ENCODE results near the gene CD160. TPM values are rescaled to one million over a fixed set of nuclear protein-coding genes. Genes with fewer than 3 reads are reported as not detected.
A peak's percentile ranks its signal among the peaks of the same experiment; 100 is the strongest.

Gene CD160
- total and polyA plus RNA-seq, 2 experiments from 2014 or later: 0.33 TPM; not detected in 1

DNA sequence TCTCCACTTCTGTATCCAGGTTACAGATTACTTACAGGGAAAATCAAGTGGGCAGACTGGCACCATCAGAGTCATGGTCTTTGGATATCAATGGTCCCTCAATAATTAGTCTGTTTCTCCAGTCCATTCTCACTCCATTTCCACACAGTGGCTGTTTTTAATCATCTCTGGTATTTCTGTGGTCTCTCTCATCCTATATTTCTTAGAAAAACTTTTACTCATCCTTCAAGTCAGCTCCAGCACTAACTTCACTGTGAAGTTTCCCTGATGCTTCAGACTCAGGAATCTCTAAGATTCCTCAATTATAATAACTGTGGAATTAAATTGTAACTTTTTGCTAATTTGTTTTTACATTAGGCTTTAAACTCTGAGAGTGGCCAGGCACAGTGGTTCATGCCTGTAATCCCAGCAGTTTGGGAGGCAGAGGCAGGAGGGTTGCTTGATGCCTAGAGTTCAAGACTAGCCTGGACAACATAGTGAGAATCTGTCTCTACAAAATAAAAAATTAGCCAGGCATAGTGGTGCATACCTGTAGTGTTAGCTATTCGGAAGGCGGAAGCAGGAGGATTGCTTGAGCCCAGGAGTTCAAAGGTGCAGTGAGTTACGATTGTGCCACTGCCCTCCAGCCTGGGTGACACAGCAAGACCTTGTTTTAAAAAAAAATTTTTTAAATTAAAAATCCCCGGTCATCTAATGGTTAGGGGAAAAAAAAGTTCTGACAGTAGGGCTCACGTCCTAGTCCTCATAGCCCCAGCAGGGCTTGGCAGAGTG is 10.6 kb downstream of the CD160 start:
- in situ Hi-C loops (cut with MboI): no loop called here

DNA sequence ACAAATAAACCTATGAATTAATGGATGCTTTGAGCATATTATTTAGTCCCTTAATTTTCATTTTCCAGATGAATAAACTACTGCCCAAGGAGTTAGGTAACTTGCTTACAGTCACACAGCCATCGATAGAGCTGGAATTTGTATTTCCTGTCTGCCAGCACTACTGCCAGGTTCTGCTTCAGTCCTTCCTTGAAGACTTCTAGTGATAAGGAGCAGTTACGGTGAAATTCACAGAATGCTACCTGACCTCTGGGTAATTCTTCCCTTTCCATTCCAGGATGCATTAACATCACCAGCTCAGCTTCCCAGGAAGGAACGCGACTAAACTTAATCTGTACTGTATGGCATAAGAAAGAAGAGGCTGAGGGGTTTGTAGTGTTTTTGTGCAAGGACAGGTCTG is 11.2 kb downstream of the CD160 start:
- DNase-seq: no peak
- Histone ChIP-seq H4K20me1 (ENCODE audit: insufficient read depth) (no peaks in the 10 kb centered on the region), H3K9me2 (ENCODE audit: insufficient read depth) (no peaks in the 10 kb centered on the region), H3K9me3 (ENCODE audit: low read depth) (no peaks in the 10 kb centered on the region), H3K79me2 (ENCODE audit: insufficient read depth) (no peaks in the 10 kb centered on the region), H3K4me1 (ENCODE audit: insufficient read depth) (peaks cover 18% of the 10 kb centered on the region), H2AFZ (no peak overlapping the region), H3K27me3 (replicated peaks; ENCODE audit: insufficient read depth) (no peaks in the 10 kb centered on the region), H3K4me2 (ENCODE audit: unreplicated experiment) (no peak overlapping the region), H3K36me3 (ENCODE audit: low read depth) (no peaks in the 10 kb centered on the region), H3K4me3 (no peak overlapping the region), H3K9ac (no peak overlapping the region), H3K27ac (no peak overlapping the region), H3F3A (ENCODE audit: insufficient read depth) (peaks cover 4% of the 10 kb centered on the region; the same call in 1 of the 2 replicates)
- in situ Hi-C loops (cut with MboI): no loop called here
- WGBS, 2 experiments (ENCODE audit: low coverage in 1 of 2, low lambda C conversion rate in 2 of 2, missing lambda C conversion rate in 2 of 2): 99% methylated on average over 4 of the region's 4 CpGs
- TF ChIP-seq EZH2phosphoT487 (IDR thresholded peaks at IDR 0.05; ENCODE audit: insufficient read depth, low read depth) (no peak), EZH2 (IDR thresholded peaks at IDR 0.05; ENCODE audit: insufficient read depth, poor library complexity, severe bottlenecking) (no peak)

More for the DNA sequence above, 10.6 kb downstream of the CD160 start:
- no peaks in the 10 kb centered on the region for H3K79me2 ChIP-seq (ENCODE audit: insufficient read depth)
- H3K27me3 ChIP-seq (replicated peaks; ENCODE audit: insufficient read depth): no peaks in the 10 kb centered on the region
- DNase-seq: peak; percentile 46
- H3F3A ChIP-seq (ENCODE audit: insufficient read depth): peaks cover 4% of the 10 kb centered on the region; the same call in 1 of the 2 replicates
- H3K9me3 ChIP-seq (ENCODE audit: low read depth): no peaks in the 10 kb centered on the region
- peaks cover 18% of the 10 kb centered on the region for H3K4me1 ChIP-seq (ENCODE audit: insufficient read depth)
- no peaks in the 10 kb centered on the region for H4K20me1 ChIP-seq (ENCODE audit: insufficient read depth)
- H3K4me2 ChIP-seq (ENCODE audit: unreplicated experiment): no peak overlapping the region
- no peaks in the 10 kb centered on the region for H3K36me3 ChIP-seq (ENCODE audit: low read depth)
- H2AFZ ChIP-seq: no peak overlapping the region
- no peaks in the 10 kb centered on the region for H3K9me2 ChIP-seq (ENCODE audit: insufficient read depth)
- no peak overlapping the region for H3K9ac ChIP-seq
- H3K4me3 ChIP-seq: no peak overlapping the region
- 81 to 86% methylated on average over 5 of the region's 5 CpGs for WGBS, 2 experiments (ENCODE audit: low coverage in 1 of 2, low lambda C conversion rate in 2 of 2, missing lambda C conversion rate in 2 of 2)
- TF ChIP-seq EZH2 (IDR thresholded peaks at IDR 0.05; ENCODE audit: insufficient read depth, poor library complexity, severe bottlenecking): no peak
- no peak for TF ChIP-seq EZH2phosphoT487 (IDR thresholded peaks at IDR 0.05; ENCODE audit: insufficient read depth, low read depth)
- H3K27ac ChIP-seq: 0 out of 2 replicates have a peak overlapping the region, but pooled peaks have one; percentile 5

DNA sequence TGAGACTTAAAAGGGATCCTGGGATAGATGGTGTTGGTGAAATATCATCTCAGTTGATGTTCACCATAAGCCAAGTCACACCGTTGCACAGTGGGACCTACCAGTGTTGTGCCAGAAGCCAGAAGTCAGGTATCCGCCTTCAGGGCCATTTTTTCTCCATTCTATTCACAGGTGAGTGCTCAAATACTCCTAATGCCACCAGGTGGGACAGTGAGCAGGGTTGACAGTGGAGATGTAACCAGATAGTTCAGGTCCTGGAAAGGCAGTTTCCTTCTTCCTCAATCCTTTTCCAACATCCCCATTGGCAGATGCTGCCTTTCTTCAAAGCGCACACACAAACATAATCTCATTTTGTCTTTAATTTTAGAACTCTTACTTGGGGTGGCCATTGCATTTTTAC is 11.6 kb downstream of the CD160 start:
- TF ChIP-seq EZH2phosphoT487 (IDR thresholded peaks at IDR 0.05; ENCODE audit: insufficient read depth, low read depth) (no peak), EZH2 (IDR thresholded peaks at IDR 0.05; ENCODE audit: insufficient read depth, poor library complexity, severe bottlenecking) (no peak)
- Histone ChIP-seq H3K4me1 (ENCODE audit: insufficient read depth) (peaks cover 18% of the 10 kb centered on the region), H3K27me3 (replicated peaks; ENCODE audit: insufficient read depth) (no peaks in the 10 kb centered on the region), H3K9me2 (ENCODE audit: insufficient read depth) (no peaks in the 10 kb centered on the region), H3K4me2 (ENCODE audit: unreplicated experiment) (no peak overlapping the region), H3K36me3 (ENCODE audit: low read depth) (no peaks in the 10 kb centered on the region), H3K79me2 (ENCODE audit: insufficient read depth) (no peaks in the 10 kb centered on the region), H4K20me1 (ENCODE audit: insufficient read depth) (no peaks in the 10 kb centered on the region), H3K9me3 (ENCODE audit: low read depth) (no peaks in the 10 kb centered on the region), H3K9ac (no peak overlapping the region), H3F3A (ENCODE audit: insufficient read depth) (peaks cover 4% of the 10 kb centered on the region; the same call in 1 of the 2 replicates), H3K27ac (no peak overlapping the region), H2AFZ (no peak overlapping the region), H3K4me3 (no peak overlapping the region)
- in situ Hi-C loops (cut with MboI): no loop called here
- no peak for DNase-seq
- 100% methylated on average over 3 of the region's 3 CpGs for WGBS, 2 experiments (ENCODE audit: low coverage in 1 of 2, low lambda C conversion rate in 2 of 2, missing lambda C conversion rate in 2 of 2)

DNA sequence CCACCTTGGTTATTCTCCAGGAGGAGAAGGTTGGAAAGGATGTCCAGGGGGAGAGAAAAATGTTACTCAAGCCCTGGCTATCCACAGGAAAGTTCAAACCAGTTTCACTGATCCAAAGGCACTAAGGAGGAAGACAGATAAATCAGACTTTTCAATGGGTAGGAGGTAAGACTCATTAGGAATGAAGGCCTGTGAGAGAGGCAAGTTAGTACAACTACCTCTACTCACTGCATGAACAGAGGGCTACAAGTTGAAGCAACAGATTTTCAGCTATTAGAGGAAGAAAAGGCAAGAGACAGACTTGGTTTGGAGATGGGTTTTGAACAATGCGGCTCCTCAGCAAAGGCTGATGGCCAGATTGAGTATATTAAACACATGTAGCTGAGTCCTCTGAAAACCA is 16.9 kb downstream of the CD160 start:
- in situ Hi-C loops (cut with MboI): no loop called here
- H3K9me3 ChIP-seq (ENCODE audit: low read depth): no peaks in the 10 kb centered on the region
- H3K4me3 ChIP-seq: no peak overlapping the region
- H3K27me3 ChIP-seq (replicated peaks; ENCODE audit: insufficient read depth): no peaks in the 10 kb centered on the region
- 0 out of 2 replicates have a peak, but pooled peaks cover 12% of the 10 kb centered on the region for H3F3A ChIP-seq (ENCODE audit: insufficient read depth)
- H3K4me1 ChIP-seq (ENCODE audit: insufficient read depth): peaks cover 3% of the 10 kb centered on the region; the same call in 1 of the 2 replicates
- H2AFZ ChIP-seq: no peak overlapping the region
- H3K79me2 ChIP-seq (ENCODE audit: insufficient read depth): no peaks in the 10 kb centered on the region
- H3K27ac ChIP-seq: no peak overlapping the region
- TF ChIP-seq EZH2 (IDR thresholded peaks at IDR 0.05; ENCODE audit: insufficient read depth, poor library complexity, severe bottlenecking): no peak
- WGBS, 2 experiments (ENCODE audit: low coverage in 1 of 2, low lambda C conversion rate in 2 of 2, missing lambda C conversion rate in 2 of 2): 100% methylated on average over 1 of the region's 1 CpG
- no peak overlapping the region for H3K9ac ChIP-seq
- H3K9me2 ChIP-seq (ENCODE audit: insufficient read depth): no peaks in the 10 kb centered on the region
- 0 out of 2 replicates have a peak, but pooled peaks cover 2% of the 10 kb centered on the region for H3K36me3 ChIP-seq (ENCODE audit: low read depth)
- no peaks in the 10 kb centered on the region for H4K20me1 ChIP-seq (ENCODE audit: insufficient read depth)
- H3K4me2 ChIP-seq (ENCODE audit: unreplicated experiment): no peak overlapping the region
- no peak for DNase-seq

All from GM23248 (cell line).